ENCODE results near the gene TXN2. TPM values are rescaled to one million over a fixed set of nuclear protein-coding genes. Genes with fewer than 3 reads are reported as not detected.
"Not testable (repeated sequence)": the region's sequence is repeated elsewhere in the genome, so short reads cannot be mapped to it uniquely, and the experiment has no call there.

TXN2 gene
- total RNA-seq, 1 donor from 2014 or later = 16.2 TPM

GRCh38 chr22:36424901-36425579, 56.4 kb downstream of the TXN2 start:
- Histone ChIP-seq H3K9me3 (no peaks in the 10 kb centered on the region), H3K4me3 (no peak overlapping the region), H3K4me1 (no peaks in the 10 kb centered on the region), H3K27me3 (no peaks in the 10 kb centered on the region), H3K27ac (no peak overlapping the region), H3K36me3 (no peaks in the 10 kb centered on the region)
- intact Hi-C loops (cut with DNase I) = no loop called here
- DNase-seq (ENCODE audit: low spot score in 2 of 2) = no peak
- TF ChIP-seq CTCF (IDR thresholded peaks at IDR 0.05) = no peak

DNA sequence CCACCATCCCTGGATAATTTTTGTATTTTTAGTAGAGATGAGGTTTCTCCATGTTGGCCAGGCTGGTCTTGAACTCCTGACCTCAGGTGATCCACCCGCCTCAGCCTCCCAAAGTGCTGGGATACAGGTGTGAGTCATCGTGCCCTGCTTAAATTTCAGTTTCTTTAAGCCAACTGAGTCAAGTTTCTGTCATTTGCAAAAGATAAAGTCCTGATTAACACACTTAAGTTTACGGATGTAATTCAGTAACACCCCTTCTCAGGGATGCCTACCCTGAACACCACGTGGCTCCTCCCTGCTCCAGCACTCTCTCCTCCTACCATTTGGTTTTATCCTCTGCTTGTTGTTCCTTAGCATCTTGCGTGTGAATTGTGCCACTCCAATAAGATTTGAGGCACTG, 57.0 kb downstream of the TXN2 start:
- H3K27ac ChIP-seq; DNase-seq (ENCODE audit: low spot score in 2 of 2): not testable (repeated sequence)

GRCh38 chr22:36423461-36424404, 57.7 kb downstream of the TXN2 start:
- Histone ChIP-seq H3K4me1 (peaks cover 0 to 5% of the 10 kb centered on the region in 2 donors), H3K27me3 (no peaks in the 10 kb centered on the region), H3K4me3 (no peak overlapping the region), H3K36me3 (no peaks in the 10 kb centered on the region), H3K27ac (no peak overlapping the region), H3K9me3 (no peaks in the 10 kb centered on the region)
- intact Hi-C loops (cut with DNase I) = no loop called here
- no peak for TF ChIP-seq CTCF (IDR thresholded peaks at IDR 0.05)
- DNase-seq (ENCODE audit: low spot score in 2 of 2) = no peak

More for the DNA sequence above, 57.0 kb downstream of the TXN2 start:
- H3K36me3 ChIP-seq; H3K27me3 ChIP-seq; H3K4me1 ChIP-seq; H3K9me3 ChIP-seq; H3K4me3 ChIP-seq; intact Hi-C loops (cut with DNase I): not testable (repeated sequence)

GRCh38 chr22:36422287-36423014, 59.0 kb downstream of the TXN2 start:
- H3K27ac ChIP-seq = no peak overlapping the region
- H3K36me3 ChIP-seq = no peaks in the 10 kb centered on the region
- no peak overlapping the region for H3K4me3 ChIP-seq
- H3K27me3 ChIP-seq = no peaks in the 10 kb centered on the region
- H3K4me1 ChIP-seq = peaks cover 0 to 5% of the 10 kb centered on the region in 2 donors
- H3K9me3 ChIP-seq = no peaks in the 10 kb centered on the region
- intact Hi-C loops (cut with DNase I) = no loop called here
- no peak for TF ChIP-seq CTCF (IDR thresholded peaks at IDR 0.05)
- DNase-seq (ENCODE audit: low spot score in 2 of 2) = no peak

DNA sequence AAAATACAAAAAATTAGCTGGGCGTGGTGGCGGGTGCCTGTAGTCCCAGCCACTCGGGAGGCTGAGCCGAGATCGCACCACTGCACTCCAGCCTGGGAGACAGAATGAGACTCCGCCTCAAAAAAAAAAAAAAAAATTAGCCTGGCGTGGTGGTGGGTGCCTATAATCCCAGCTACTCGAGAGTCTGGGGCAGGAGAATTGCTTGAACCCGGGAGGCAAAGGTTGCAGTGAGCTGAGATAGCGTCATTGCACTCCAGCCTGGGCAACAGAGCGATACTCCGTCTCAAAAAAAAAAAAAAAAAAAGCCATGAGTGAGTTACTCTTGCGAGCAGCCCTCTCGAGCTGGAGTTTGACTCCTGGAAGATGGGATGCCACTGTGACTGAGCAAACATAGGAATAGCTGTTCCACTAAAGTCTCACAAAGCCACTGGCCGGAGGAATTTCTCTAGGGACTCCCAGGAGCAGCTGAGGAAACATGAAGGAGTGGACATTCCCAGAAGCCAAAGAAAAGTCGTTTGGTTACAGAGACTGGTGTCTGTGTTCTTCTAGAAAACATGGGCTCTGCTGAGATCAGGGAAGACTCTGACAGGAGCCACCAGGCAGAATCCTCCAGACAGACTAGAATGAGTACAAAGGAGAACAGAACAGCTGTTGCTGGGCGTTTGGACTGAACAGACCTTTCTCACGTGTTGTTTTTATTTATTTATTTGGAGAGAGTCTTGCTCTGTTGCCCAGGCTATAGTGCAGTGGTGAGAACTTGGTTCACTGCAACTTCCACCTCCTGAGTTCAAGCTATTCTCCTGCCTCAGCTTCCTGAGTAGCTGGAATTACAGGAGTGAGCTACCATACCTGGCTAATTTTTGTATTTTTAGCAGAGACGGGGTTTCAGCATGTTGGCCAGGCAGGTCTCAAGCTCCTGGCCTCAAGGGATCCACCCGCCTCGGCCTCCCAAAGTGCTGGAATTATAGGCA, 61.2 kb downstream of the TXN2 start:
- intact Hi-C loops (cut with DNase I) = no loop called here
- TF ChIP-seq CTCF (IDR thresholded peaks at IDR 0.05) = no peak
- no peaks in the 10 kb centered on the region for H3K36me3 ChIP-seq
- peak overlapping the region in 1 of 2 donors; percentile 35 for H3K4me3 ChIP-seq
- H3K27ac ChIP-seq = peak overlapping the region; percentile 38 to 54
- peaks cover 0 to 5% of the 10 kb centered on the region in 2 donors for H3K4me1 ChIP-seq
- H3K27me3 ChIP-seq = no peaks in the 10 kb centered on the region
- H3K9me3 ChIP-seq = no peaks in the 10 kb centered on the region
- DNase-seq (ENCODE audit: low spot score in 2 of 2) = no peak

Data from ascending aorta (tissue), 2 donors.